NOMO-1 treated with DMSO at 0.1 percent for 48 hours (cell line): Measurements from ENCODE around the gene BLTP3B.

Experiments used
- DNase-seq: peaks from one replicate; lab custom pipeline; 2025; ENCODE audit not compliant: unreplicated experiment; lab: John Stamatoyannopoulos, UW

BLTP3B gene

DNA sequence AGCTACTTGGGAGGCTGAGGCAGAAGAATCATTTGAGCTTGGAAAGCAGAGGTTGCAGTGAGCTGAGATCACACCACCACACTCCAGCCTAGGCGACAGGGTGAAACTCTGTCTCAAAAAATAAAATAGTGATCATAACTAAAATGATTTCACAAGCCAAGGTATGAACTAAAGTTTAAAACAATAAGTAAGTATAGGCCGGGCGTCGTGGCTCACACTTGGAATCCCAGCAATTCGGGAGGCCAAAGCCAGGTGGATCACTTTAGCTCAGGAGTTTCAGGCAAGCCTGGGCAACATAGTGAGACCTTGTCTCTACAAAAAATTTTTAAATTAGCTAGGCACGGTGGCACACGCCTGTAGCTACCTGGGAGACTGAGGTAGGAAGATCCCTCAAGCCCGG lies 27.4 kb downstream of the BLTP3B start:
- DNase-seq, result no peak

DNA sequence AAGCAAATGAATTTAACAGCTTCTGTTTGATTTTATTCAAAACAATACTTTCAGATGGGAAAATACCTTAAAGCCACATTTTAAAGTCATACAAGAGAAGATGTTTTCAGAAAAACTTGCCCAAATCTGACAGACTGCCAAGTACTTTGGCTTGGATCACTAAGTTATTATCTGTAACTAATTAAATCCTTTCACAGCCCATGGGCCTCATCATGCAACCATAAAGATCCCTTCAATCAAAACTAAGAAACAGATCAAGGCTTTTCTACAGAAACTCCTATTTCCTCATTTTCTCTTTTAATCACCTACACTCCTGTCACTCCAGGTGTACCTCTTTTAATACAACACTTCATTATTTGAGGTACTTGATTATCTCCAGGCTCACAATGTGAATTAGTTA lies 28.1 kb downstream of the BLTP3B start:
- no peak for DNase-seq

DNA sequence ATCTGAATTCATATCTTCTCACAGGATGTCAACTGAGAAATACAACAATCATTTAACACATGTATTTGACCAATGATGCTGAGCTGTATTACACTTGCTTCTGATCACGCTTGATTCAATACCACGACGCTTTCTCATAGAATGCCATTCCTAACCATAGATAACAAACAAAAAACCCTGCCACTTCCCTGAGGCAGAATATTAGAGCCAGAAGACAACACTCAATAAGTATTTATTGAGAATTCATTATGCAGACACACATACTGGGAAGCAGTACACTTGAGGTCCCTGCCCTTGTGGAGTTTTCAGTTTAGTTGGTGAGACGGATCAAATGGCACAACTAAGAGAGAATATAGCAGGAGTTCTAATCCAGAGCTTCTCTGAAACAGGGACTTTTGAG lies 32.4 kb downstream of the BLTP3B start:
- no peak for DNase-seq

DNA sequence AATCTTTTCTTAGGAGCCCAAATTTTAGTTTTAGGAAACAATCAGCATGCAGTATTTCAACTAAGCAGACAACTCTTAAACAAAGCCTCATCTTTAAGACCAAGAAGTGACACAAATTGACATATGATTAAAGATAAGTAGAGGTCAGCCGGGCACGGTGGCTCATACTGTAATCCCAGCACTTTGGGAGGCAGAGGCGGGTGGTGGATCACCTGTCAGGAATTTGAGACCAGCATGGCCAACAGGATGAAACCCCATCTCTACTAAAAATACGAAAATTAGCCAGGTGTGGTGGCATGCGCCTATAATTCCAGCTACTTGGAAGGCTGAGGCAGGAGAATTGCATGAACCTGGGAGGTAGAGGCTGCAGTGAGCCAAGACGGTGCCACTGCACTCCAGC lies 35.8 kb downstream of the BLTP3B start:
- DNase-seq, result no peak

DNA sequence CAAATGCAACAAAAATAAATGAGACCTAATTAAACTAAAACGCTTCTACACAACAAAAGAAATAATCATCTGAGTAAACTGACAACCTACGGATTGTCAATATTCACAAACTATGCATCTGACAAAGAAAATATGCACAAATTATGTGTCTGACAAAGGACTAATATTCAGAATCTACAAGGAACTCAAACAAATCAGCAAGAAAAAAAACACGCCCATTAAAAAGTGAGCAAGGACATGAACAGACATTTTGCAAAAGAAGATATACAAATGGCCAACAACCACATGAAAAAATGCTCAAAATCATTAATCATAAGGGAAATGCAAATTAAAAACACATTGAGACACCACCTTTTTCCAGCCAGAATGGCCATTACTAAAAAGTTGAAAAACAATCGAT lies 37.0 kb downstream of the BLTP3B start:
- DNase-seq, result no peak

DNA sequence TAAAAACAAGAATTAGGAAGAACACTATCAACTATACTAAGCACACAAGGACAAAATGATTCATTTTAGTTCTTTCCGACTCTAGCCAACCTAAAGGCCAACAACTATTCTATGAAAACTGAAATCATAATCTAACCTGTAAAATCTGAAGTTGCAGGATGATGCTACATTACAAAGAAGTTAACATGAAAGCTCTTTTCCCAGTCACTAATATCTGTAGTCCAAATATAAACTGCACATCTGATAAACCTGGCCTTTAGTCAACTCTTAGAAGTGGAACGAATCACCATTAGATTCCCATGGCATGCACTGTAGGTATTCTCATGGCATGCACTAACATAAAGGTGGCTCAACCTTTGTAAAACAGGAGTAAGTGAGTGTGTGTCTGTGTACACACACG lies 41.7 kb downstream of the BLTP3B start:
- DNase-seq, result no peak
